Gastrocnemius medialis (tissue), 4 donors: ENCODE data around the gene CXorf58. TPM values are rescaled to one million over a fixed set of nuclear protein-coding genes. Genes with fewer than 3 reads are reported as not detected.
A peak's percentile ranks its signal among the peaks of the same experiment; 100 is the strongest.

Source experiments
- ATAC-seq, 2 donors: fragments of 150-250 bp; one replicate each; pipeline ENCODE4 v1.9.1; 2016
- DNase-seq, 2 donors: peaks; one replicate each; pipeline ENCODE4 v3.0.0-alpha.2; 2019
- H3K27ac ChIP-seq, 4 donors: fragments of 200-600 bp; sonication (generic); 1 replicate in 1 of 4; 2 replicates in 3 of 4; pipeline ENCODE4 v1.5.1; 2016 to 2018; ENCODE audit warnings: mild to moderate bottlenecking in 2 of 4, moderate library complexity in 1 of 4
- H3K27me3 ChIP-seq, 3 donors: fragments of 200-600 bp; sonication (generic) in 2 of 3; 1 replicate in 1 of 3; 2 replicates in 2 of 3; pipeline versions ENCODE4 v1.5.1 to v1.6.0; 2016 to 2019; ENCODE audit warnings: mild to moderate bottlenecking in 1 of 3, moderate library complexity in 1 of 3
- H3K36me3 ChIP-seq, 2 donors: fragments of 200-600 bp; sonication (generic) in 1 of 2; one replicate each; pipeline ENCODE4 v1.5.1; 2017 to 2018
- H3K4me1 ChIP-seq, 2 donors: fragments of 200-600 bp; sonication (generic) in 1 of 2; one replicate each; pipeline ENCODE4 v1.5.1; 2016 to 2017; ENCODE audit warnings: mild to moderate bottlenecking in 2 of 2
- H3K4me3 ChIP-seq, 4 donors: fragments of 200-600 bp; sonication (generic) in 3 of 4; 1 replicate in 1 of 4; 2 replicates in 3 of 4; pipeline ENCODE4 v1.5.1; 2016 to 2019; ENCODE audit warnings: mild to moderate bottlenecking in 2 of 4
- H3K9me3 ChIP-seq, 3 donors: fragments of 200-600 bp; sonication (generic) in 2 of 3; 1 replicate in 1 of 3; 2 replicates in 2 of 3; pipeline ENCODE4 v1.5.1; 2016 to 2019
- CTCF ChIP-seq, 5 experiments: fragments of 450-650 bp in 3 of 5; fragments of 200-600 bp in 2 of 5; sonication (generic) in 2 of 5; IDR thresholded peaks in 4 of 5; conservative IDR thresholded peaks in 1 of 5; 1 replicate in 4 of 5; 2 replicates in 1 of 5; pipeline ENCODE4 v1.5.1; 2016 to 2019; ENCODE audit warnings: antibody characterized with exemption in 5 of 5, mild to moderate bottlenecking in 3 of 5, moderate library complexity in 3 of 5
- POLR2A ChIP-seq, 2 donors: fragments of 450-650 bp; IDR thresholded peaks; one replicate each; pipeline ENCODE4 v1.6.1; 2017; ENCODE audit warnings: antibody characterized with exemption in 2 of 2, mild to moderate bottlenecking in 2 of 2, moderate library complexity in 2 of 2
- in situ Hi-C, 4 donors: fragments of 200-750 bp; cut with MboI; loops; one replicate each; pipeline versions ENCODE4 v1.15.0 to v1.8.0; 2017; ENCODE audit warnings: low sequenced_read_pairs in 4 of 4
- intact Hi-C: fragments of 100-400 bp; cut with DNase I; formaldehyde crosslinking; loops from one replicate; pipeline ENCODE4 v1.15.1; 2023; ENCODE audit warnings: low total_unique reads
- total RNA-seq, 4 donors: library from RNA; depleted of rRNA; stranded (reverse); fragments of >200 nt; gene quantifications; one replicate each; pipeline versions ENCODE4 v1.1.0 to v1.2.3, GENCODE V29; 2016

CXorf58 gene
- total RNA-seq, 4 donors from 2014 or later, result 3.1 TPM; not detected in 3

- no peaks in the 10 kb centered on the region for H3K9me3 ChIP-seq
Observed at GRCh38 chrX:23900220-23900797, 7.5 kb upstream of the CXorf58 start.

GRCh38 chrX:23901060-23901459, 6.7 kb upstream of the CXorf58 start:
- no peaks in the 10 kb centered on the region for H3K36me3 ChIP-seq
- in situ Hi-C loops, result loop anchor here (5.0 to 25.0 kb wide), 7 partner anchors 111 to 214 kb away; partner anchors contain the start of genes SAT1 (in 4 of the 4) and EIF2S3 (in 1 of the 4)
- ATAC-seq, result peak in 1 of 2 donors; percentile 68

More at GRCh38 chrX:23900220-23900797, 7.5 kb upstream of the CXorf58 start:
- peaks cover 13 to 25% of the 10 kb centered on the region in 2 donors for H3K4me1 ChIP-seq
- in situ Hi-C loops, result loop anchor here (5.0 to 25.0 kb wide), 7 partner anchors 112 to 213 kb away; partner anchors contain the start of genes SAT1 (in 4 of the 4) and EIF2S3 (in 1 of the 4)
- no peak overlapping the region for H3K4me3 ChIP-seq
- H3K36me3 ChIP-seq, result no peaks in the 10 kb centered on the region
- intact Hi-C loops, result loop anchor here (10.0 kb wide), 2 partner anchors 236 to 794 kb away; partner anchors contain the start of genes POLA1 and PRDX4
- ATAC-seq (peak; percentile 81 to 82), DNase-seq (peak; percentile 20 to 77)
- no peaks in the 10 kb centered on the region for H3K27me3 ChIP-seq
- no peak for TF ChIP-seq POLR2A (IDR thresholded peaks at IDR 0.05)
- no peak for TF ChIP-seq CTCF (IDR thresholded peaks at IDR 0.05 in 4 of 5, conservative IDR thresholded peaks at IDR 0.05 in 1 of 5)
- H3K27ac ChIP-seq, result peak overlapping the region; percentile 50 to 75 (median 66)

GRCh38 chrX:23901805-23902204, 6.0 kb upstream of the CXorf58 start:
- in situ Hi-C loops (loop anchor here (5.0 to 25.0 kb wide), 7 partner anchors 110 to 215 kb away; partner anchors contain the start of genes SAT1 (in 4 of the 4) and EIF2S3 (in 1 of the 4)), intact Hi-C loops (loop anchor here (1.0 to 10.0 kb wide), 4 partner anchors 120 to 793 kb away; partner anchors contain the start of genes POLA1 and PRDX4)
- no peak overlapping the region for H3K4me3 ChIP-seq
- H3K27ac ChIP-seq, result peak overlapping the region; percentile 50 to 75 (median 66)
- H3K4me1 ChIP-seq, result peaks cover 21 to 26% of the 10 kb centered on the region in 2 donors
- H3K9me3 ChIP-seq, result no peaks in the 10 kb centered on the region
- TF ChIP-seq CTCF (IDR thresholded peaks at IDR 0.05 in 4 of 5, conservative IDR thresholded peaks at IDR 0.05 in 1 of 5), result peak in 4 of 5 experiments; percentile 29 to 34 (median 30)
- no peak for TF ChIP-seq POLR2A (IDR thresholded peaks at IDR 0.05)
- DNase-seq (peak; percentile 7 to 37), ATAC-seq (peak; percentile 83)
- H3K36me3 ChIP-seq, result no peaks in the 10 kb centered on the region
- H3K27me3 ChIP-seq, result no peaks in the 10 kb centered on the region

More at GRCh38 chrX:23901060-23901459, 6.7 kb upstream of the CXorf58 start:
- Histone ChIP-seq H3K9me3 (no peaks in the 10 kb centered on the region), H3K4me3 (no peak overlapping the region), H3K4me1 (peaks cover 14 to 25% of the 10 kb centered on the region in 2 donors), H3K27ac (peak overlapping the region; percentile 50 to 75 (median 66)), H3K27me3 (no peaks in the 10 kb centered on the region)
- peak in 1 of 2 donors; percentile 14 for DNase-seq
- intact Hi-C loops, result loop anchor here (10.0 kb wide), 2 partner anchors 236 to 794 kb away; partner anchors contain the start of genes POLA1 and PRDX4
- TF ChIP-seq POLR2A (IDR thresholded peaks at IDR 0.05) (no peak), CTCF (IDR thresholded peaks at IDR 0.05 in 4 of 5, conservative IDR thresholded peaks at IDR 0.05 in 1 of 5) (no peak)

GRCh38 chrX:23902419-23902818, 5.4 kb upstream of the CXorf58 start:
- intact Hi-C loops, result loop anchor here (1.0 to 10.0 kb wide), 4 partner anchors 120 to 792 kb away; partner anchors contain the start of genes POLA1 and PRDX4
- Histone ChIP-seq H3K9me3 (no peaks in the 10 kb centered on the region), H3K27ac (peak overlapping the region in 3 of 4 donors; percentile 50 to 75 (median 70)), H3K27me3 (no peaks in the 10 kb centered on the region), H3K4me1 (peaks cover 21 to 28% of the 10 kb centered on the region in 2 donors), H3K36me3 (no peaks in the 10 kb centered on the region), H3K4me3 (no peak overlapping the region)
- in situ Hi-C loops, result loop anchor here (5.0 to 25.0 kb wide), 7 partner anchors 110 to 215 kb away; partner anchors contain the start of genes SAT1 (in 4 of the 4) and EIF2S3 (in 1 of the 4)
- TF ChIP-seq CTCF (IDR thresholded peaks at IDR 0.05 in 4 of 5, conservative IDR thresholded peaks at IDR 0.05 in 1 of 5), result peak; percentile 31 to 55 (median 37)
- TF ChIP-seq POLR2A (IDR thresholded peaks at IDR 0.05), result no peak
- ATAC-seq (peak; percentile 55 to 74), DNase-seq (no peak)
